Activated gamma-delta T cell treated with anti-CD3 and anti-CD28 coated beads, Interleukin-2, amount 50 U/mL, for 16 hours (primary cell): Measurements from ENCODE around the gene TMCC1.
"Not testable (repeated sequence)": the region's sequence is repeated elsewhere in the genome, so short reads cannot be mapped to it uniquely, and the experiment has no call there.

Source experiments
- DNase-seq: peaks from one replicate; pipeline ENCODE4 v3.0.0-alpha.2; 2020; ENCODE audit warnings: low read depth

The TMCC1 gene

DNA sequence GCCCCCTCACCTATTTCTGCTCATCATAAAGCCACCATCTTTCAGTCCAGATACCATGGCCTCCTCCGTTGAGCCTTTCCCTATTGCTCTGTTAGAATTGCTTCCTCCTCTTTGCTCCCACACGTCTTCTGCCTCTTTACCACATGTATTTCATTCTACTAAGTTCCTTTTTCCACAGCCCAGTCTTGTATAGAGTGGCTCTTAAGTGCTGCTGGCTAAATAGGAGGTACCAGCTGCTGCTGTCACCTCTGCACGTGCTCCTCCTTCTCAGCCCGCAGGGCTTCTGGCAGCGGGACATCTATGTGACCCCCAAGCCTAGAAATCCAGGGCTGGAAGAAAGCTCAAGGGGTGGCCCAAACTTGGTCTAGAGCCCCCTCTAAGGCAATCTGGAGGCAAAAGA, 248.2 kb downstream of the TMCC1 start:
- no peak for DNase-seq

DNA sequence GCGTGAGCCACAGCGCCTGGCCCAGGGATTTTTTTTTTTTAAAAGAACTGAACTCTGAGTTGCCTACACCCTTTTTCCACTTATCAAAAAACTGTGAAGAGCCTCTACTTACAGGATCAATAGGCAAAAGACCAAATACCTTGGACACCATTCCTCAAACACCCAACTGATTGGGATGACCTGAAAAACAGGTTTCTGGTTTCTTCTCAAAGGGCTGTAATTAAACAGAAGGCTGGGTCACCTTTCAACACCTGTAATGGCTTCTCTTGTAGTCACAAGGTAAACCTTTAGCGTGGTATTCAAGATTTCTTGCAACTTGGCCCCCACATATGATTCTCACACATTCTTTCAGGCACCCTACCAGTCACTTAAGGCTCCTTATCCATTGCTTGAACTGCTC, 248.7 kb downstream of the TMCC1 start:
- no peak for DNase-seq

DNA sequence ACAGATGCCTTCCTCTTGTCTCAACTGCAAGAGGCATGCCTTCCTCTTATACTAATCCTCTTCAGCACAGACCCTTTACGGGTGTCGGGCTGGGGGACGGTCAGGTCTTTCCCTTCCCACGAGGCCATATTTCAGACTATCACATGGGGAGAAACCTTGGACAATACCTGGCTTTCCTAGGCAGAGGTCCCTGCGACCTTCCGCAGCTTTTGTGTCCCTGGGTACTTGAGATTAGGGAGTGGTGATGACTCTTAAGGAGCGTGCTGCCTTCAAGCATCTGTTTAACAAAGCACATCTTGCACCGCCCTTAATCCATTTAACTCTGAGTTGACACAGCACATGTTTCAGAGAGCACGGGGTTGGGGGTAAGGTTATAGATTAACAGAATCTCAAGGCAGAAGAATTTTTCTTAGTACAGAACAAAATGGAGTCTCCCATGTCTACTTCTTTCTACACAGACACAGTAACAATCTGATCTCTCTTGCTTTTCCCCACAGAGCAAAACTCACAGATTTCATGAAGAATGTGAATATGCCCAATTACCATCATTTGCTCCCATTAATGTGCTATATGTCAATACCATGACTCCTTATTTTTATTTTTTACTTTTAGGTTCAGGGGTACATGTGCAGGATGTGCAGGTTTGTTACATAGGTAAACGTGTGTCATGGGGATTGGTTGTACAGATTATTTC, 251.8 kb downstream of the TMCC1 start:
- DNase-seq, result not testable (repeated sequence)

DNA sequence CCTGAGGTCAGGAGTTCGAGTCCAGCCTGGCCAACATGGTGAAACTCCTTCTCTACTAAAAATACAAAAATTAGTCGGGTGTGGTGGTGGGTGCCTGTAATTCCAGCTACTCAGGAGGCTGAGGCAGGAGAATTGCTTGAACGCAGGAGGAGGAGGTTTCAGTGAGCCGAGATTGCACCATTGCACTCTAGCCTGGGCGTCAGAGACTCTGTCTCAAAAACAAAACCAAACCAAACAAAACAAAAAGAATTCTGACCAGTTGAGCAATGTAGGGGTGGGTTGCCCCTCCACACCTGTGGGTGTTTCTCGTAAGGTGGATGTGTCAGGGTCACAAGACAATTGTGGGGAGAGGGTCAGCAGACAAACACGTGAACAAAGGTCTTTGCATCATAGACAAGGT, 252.5 kb downstream of the TMCC1 start:
- DNase-seq, result not testable (repeated sequence)

DNA sequence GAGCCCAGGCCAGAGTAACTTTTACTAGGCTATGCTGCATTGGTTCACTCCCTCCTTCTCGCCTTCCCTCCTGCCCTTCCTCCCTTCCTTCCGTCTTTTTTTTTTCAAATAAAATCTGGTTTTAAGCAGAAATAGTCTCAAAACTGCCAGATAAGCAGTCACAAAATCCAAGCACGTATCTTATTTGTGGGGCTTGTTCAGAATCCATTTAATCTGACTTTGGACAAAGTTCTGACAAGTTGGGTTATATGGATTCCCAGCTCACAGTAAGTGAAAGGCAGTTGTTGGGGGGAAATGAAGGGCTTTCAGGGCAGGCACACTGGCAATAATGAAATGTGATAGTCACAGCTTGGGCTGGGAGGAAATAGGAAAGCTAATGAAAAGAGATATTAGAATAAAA, 255.0 kb downstream of the TMCC1 start:
- DNase-seq, result no peak

DNA sequence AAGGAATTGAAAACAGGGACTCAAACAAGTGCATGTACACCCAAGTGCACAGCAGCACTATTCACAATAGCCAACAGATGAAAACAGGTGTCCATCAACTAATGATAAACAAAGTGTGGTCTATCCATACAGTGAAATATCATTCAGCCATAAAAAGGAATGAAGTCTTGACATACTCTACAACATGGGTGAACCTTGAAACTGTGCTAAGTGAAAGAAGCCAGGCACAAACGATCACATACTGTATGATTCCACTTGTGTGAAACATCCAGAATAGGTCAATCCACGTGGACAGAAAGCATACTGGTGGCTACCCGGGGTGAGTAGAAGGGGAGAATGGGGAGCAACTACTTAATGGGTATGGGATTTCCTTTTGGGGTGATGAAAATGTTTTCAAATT, 257.4 kb downstream of the TMCC1 start:
- no peak for DNase-seq

DNA sequence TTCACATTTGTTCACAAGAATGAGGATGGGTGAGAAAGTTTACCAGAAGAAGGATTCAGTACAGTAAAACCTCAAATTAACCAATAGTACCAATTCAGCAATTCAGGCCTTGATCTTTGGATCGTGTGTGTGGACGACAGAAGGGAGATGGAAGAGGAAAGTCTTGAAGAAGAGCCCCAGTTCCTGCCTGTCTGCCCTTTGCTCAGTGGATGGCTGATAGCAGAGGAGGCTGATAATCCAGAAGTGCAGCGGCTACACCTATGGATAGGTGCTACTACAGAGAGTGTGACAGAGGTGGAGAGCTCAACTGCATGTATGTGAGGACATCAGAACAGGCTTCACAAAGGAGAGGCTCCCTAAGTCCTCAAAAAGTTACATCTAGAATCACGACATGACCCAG, 257.9 kb downstream of the TMCC1 start:
- no peak for DNase-seq

DNA sequence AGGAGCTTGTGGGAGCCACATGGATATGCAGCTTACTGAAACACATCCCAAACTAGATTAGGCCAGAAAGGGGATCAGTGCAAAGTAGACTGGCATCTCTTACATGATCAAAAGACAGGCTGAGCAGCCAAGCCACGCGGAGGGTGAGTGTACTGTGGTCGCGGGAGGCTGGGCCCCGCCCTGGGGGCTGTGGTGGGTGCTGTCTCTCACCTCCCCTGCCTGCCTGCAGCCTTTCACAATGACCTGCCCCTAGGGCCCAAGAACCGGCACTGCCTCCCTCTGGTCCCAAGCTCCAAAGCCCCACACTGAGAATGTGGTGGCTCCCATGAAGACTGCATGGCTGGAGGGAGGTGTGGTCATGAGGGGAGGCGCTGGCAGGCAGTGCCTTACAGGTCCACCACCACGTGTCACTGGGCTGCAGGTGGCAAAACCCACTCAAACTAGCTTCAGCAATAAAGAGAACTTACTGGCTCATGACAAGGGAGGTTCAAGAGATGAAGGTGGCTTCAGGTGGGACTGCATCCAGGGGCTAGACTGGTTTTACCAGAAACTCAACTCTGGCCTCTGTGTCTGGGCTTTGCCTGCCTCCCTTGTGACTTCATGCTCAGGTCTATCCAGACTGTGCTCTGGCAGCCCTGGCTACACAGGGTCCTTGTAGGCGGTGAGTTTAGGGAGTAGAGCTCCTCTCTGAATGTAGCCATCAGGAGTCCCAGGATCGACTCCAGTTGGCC, 259.6 kb downstream of the TMCC1 start:
- DNase-seq, result no peak

DNA sequence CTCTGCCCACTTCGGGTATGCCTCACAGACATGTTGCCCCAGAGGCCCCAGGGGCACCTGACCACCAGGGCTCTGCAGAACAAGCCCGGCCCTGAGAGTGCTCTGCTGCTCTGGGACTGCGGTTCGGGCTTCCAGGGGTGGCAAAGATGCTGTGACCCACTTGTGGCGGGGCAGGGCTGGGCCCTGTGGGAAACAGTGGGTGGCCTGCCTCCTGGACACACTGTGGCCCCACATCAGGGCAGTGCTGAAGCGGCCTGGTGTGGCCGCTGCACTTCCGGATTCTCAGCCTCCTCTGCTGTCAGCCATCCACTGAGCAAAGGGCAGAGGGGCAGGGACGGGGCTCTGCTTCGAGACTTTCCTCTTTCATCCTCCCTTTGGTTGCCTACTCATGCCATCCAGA, 260.5 kb downstream of the TMCC1 start:
- no peak for DNase-seq

DNA sequence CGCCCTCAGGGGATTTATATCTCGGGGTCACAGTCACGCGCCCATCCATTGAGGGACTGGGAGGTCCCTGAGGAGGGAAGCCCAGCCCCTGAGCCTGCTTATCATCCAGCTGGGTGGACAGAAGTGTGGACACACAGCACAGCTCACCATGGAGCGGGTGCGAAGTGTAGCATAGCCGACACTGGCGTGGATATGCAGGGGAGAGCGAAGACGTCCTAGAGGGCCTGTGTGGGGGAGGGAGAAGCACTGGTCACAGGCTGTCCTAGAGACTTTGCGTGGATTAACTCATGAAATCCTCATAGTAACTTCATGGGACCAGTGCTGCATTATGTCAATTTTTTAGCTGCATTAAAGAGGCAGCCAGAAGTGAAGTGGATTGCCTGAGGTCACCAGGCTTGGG, 261.0 kb downstream of the TMCC1 start:
- DNase-seq, result no peak

DNA sequence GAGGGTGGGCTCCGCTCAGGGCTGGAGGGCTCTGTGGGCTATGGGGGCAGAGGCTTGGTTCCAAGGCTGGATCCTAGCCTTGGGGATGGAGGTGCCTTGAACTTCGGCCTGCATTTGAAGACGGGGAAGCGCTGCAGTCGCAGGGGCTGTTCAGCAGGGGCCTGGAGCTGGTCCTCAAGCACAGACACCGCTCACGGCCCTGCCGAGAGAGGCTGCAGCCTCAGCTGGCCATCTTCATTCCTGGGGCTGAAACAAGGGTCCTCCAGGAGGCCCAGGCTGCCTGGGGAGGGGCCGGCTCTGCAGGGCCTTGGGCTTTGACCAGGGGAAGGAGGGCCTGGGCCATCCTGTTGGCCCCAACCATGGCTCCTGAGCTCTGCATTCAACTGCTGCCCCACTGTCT, 261.5 kb downstream of the TMCC1 start:
- DNase-seq, result no peak

DNA sequence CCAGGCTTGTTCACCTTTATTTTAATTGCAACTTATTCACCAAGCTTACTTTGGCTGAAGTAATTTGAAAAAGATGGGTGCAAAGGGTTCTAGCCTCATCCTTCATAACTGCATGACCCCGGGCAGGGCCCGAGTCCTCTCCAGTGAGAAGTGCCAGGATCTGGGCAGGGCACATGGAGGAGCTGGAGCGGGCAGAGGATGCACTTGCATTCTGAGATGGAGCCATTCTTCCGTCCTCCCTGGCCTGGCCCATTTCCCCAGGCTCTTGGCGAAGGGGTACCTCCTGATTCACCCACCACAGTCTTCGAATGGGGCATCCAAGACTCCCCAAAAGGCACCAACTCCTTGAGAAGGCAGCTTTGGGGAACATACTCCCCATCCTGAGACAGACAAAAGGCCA, 264.5 kb downstream of the TMCC1 start:
- DNase-seq, result no peak

DNA sequence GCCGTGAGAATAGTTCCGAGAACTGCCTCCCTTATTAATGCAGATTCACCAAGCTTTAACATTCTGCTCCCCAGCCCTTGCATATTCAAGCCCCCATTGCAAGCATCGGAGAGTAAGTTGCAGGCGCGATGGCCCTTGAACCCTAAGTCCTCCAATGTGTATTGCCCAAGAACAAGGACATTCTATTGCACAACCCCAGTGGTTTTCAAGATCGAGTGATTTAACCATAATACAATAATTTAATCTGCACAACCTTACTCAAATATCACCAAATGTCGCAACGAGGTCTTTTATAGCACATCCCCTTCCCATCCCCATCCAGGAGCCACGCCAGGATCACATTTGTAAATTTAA, 265.4 kb downstream of the TMCC1 start:
- no peak for DNase-seq

DNA sequence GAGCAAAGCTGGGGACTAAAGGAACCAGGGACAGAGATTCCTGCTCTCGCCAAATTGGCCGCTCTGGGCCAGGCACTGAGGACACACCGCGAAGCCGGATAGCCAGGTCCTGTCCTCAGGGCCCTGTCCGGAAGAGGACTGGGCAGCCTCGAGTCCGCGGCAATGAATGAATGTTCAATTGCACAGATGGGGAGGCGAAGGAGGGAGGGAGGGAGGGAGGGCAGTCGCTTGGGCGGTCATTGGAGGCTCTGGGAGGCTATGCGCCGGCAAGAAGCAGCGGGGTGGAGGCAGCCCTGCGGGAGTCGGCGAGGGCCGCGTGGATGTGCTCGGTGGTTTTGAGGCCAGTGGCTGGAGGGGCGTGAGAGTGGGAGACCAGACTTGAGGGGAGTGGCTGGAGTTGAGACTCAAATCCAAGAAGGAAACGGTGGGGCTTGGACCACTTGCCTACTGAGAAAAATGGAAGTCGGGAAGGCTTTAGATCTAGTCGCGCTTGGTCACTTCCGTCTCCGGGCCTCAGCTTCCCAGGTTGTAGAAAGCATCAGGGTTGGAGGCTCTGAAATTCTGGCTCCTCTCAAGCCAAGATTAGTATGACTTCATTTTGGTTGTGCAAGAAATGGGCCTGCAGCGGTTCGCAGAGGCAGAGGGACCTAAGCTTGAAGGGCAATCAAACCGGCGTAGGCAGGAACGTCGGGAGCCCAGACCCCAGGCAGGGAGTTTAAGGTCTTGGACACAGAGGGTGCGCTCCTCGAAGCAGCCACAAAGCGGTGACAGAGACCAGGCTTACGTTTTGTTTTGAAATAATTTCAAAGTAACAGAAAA, 266.0 kb downstream of the TMCC1 start:
- DNase-seq, result no peak

DNA sequence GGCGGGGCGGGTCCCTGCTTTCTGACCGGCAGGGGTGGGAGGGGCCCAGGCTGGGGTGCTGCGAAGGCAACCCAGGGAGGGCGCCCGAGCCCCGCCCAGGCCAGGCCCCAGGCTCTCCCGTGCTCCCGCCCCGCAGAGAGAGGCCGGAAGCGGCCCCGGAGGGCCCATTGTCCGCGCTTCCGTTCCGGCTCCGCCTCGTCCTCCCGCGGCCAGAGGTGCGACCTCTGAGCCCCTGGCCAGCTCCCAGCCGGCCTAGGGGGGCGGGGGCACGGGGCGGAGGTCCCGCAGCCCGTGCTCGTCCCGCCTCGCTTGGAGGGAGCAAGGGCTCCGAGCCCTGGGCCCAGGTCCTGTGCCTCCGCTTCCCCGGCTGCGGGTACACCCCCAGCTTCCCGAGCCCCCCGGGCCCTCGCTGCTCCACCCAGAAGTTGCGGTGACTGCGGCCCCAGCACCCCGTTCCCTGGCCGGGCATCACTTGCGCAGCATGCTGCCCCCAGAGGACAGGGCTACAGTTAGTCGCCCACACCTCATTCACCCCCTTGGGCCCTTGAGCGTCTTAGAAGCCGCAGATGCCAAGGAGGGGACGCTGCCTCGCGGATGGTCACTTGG, 266.7 kb downstream of the TMCC1 start:
- peak; percentile 56 for DNase-seq

DNA sequence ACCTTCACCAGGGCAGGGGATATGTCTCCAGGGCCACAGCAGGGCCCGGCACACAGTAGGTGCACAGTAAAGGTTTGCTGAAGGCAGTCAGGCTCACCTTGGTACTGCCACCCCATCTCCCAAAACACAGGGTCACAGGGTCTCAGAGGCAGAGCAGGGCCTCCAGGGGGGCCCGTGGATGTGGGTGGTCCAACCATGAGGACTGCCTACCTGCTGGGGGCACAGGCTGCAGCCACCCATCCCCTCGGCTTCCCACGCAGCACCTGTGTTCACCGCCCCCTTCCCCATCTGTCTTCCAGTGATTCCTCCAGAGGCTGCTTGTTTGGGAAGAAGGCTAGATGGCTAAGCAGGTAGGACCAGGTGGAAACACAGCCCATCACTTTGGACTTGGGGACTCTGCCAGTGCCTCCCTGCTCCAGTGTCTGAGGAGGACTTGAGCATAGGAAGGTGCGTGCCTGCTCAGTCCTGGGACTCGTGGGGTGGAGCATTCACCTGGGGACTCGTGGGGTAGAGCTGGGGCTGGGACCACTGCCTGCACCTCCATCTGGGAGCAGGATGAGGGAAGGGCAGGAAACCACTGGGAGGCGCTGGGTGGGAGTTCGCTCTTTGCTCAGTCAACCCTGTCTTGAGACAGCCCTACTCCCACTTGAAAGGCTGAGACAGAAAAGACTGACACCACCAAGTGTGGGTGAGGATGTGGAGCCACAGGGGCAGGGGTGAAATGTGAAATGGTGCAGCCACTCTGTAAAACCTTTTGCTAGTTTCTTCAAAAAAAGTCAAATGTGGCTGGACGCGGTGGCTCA, 268.2 kb downstream of the TMCC1 start:
- DNase-seq, result no peak

DNA sequence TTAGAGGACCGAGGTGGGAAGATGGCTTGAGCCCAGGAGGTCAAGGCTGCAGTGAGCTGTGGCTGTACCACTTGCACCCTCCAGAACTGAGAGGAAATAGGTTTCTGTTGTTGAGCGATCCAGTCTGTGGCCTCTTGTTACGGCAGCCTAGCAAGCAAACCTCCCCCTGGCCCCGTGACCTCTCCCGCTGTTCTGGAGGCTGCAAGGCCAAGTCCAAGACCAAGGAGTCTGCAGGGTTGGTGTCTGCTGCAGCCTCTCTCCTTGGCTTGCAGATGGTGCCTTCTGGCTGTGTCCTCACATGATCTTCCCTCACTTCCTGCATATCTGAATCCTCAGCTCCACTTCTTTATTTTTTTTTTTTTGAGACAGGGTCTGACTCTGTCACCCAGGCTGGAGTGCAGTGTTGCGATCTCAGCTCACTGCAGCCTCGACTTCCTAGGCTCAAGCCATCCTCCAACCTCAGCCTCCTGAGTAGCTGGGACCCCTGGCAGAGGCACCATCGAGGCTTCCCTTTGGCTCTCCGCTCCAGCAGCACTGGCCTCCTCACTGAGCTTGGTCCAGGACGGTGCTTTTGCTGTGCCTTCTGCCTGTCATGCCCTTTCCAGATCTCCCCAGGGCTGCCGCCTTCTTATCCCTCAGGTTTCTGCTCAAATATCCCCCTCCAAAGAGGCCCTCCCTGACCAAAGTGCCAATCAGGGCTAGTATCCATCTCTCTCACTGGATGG, 269.0 kb downstream of the TMCC1 start:
- no peak for DNase-seq

DNA sequence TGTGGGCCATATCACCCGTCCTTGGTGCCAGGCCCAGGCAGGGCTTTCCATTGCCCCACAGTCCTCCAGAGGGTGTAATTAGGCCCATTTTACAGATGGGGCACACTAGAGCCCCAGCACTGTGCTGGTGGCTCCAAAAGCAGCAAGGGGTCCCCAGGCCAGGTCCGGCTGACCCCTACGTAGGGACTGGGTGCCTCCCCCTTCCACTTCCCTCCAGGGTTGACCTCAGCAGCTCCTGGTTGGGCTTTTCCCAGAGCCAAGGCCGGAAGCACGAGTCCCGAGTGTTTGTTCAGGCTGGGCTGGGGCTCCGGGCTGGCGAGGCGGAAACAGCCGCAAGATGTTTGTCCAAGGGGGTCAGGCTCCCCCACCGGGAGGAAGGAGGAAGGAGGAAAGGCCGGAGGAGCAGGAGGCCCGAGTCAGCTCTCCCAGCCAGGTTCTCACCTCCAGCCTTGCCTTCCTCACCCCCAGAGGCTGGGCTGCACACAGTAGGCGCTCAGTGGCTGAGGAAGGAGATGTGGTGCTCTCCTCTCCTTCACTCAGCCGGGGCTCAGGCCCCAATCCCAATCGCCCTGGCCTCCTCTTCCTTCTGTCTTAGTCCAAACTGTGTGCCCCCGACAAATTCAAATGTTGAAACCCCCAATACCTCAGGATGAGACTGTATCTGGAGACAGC, 269.9 kb downstream of the TMCC1 start:
- no peak for DNase-seq

DNA sequence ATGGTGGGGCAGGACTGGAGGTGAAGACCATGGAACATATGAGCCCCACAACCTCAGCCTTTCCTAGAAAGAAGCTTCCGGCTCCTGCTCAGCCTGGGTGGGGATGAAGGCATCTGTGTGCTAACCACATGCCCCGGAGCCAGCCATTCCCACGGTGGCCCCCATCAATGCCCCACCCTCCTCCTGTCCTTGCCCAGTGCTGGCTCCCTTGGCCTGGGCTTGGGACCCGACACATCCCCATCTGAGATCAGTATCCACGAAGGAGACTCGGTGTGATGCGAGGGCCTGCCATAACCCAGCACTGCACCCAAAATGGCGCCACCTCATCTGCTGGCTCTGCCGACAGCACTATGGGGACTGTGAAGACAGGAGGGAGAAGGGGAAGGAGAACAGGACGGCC, 270.6 kb downstream of the TMCC1 start:
- DNase-seq, result no peak

DNA sequence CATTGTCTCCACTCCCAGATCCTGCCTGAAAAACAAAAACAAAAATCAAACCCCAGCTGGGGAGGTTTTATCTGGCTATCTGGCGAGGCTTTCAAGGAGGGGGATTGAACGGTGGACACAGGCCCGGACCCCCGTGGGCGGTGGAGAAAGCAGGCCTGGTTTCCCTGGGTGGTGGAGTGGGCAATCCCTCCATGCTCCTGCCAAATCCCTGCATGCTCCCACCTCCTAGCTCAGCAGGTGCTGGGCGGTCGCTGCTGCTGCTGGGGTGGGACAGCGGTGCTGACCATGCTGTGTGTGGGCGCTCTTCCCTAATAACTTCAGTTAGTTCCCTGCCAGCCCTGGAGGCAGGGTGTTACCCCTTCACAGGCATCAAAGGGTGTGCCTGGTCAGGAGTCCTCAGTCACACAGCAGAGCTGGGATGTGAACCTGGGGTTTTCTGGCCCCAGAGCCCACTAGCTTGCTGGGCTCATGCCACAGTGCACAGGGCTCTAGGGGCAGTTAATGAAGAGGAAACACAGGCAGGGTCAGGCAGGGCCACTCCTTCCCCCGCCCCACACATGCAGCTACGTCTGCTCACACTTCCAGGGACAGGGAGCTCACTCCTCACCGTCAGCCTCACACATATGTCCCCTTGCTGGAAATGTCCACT, 271.2 kb downstream of the TMCC1 start:
- no peak for DNase-seq
